ENCODE results near the gene SMARCD2.

DNA sequence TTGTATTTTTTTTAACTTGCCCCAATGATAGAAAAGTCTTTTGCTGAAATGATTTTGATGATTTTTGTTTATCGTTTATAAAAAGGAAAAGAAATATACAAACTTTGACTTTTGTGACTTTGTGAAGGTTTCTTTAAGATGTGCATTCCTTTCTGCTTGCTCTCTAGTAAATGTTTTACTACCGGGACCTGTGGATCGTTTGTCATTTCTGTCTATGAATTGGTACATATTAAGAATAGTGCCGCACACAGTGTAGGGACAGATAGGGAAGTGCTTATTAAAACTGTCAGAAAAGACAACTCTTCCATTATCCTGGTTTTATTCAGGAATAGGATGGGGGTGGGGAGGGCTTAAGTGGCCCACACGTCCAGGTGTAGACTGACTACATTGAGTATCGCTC, 23.4 kb downstream of the SMARCD2 start:
- TF ChIP-seq EP300 (IDR thresholded peaks at IDR 0.05) (no peak), POLR2A (IDR thresholded peaks at IDR 0.05; ENCODE audit: low read depth) (no peak)
- TF ChIP-seq, protein P1, sequence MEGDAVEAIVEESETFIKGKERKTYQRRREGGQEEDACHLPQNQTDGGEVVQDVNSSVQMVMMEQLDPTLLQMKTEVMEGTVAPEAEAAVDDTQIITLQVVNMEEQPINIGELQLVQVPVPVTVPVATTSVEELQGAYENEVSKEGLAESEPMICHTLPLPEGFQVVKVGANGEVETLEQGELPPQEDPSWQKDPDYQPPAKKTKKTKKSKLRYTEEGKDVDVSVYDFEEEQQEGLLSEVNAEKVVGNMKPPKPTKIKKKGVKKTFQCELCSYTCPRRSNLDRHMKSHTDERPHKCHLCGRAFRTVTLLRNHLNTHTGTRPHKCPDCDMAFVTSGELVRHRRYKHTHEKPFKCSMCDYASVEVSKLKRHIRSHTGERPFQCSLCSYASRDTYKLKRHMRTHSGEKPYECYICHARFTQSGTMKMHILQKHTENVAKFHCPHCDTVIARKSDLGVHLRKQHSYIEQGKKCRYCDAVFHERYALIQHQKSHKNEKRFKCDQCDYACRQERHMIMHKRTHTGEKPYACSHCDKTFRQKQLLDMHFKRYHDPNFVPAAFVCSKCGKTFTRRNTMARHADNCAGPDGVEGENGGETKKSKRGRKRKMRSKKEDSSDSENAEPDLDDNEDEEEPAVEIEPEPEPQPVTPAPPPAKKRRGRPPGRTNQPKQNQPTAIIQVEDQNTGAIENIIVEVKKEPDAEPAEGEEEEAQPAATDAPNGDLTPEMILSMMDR (IDR thresholded peaks at IDR 0.05) = no peak
